Left ventricle myocardium inferior (tissue), 1 donor: Measurements from ENCODE around the gene MMP17. TPM values are rescaled to one million over a fixed set of nuclear protein-coding genes. Genes with fewer than 3 reads are reported as not detected.

Source experiments
- DNase-seq: peaks from one replicate; pipeline ENCODE4 v3.0.0-alpha.2; 2020
- H3K27ac ChIP-seq: fragments of 200-600 bp; replicated peaks from 2 replicates; pipeline ENCODE4 v1.8.0; 2021
- H3K27me3 ChIP-seq: fragments of 200-600 bp; 2 replicates; pipeline ENCODE4 v1.8.0; 2021; ENCODE audit warnings: low read depth
- H3K36me3 ChIP-seq: fragments of 200-600 bp; 2 replicates; pipeline ENCODE4 v1.8.0; 2021
- H3K4me1 ChIP-seq: fragments of 200-600 bp; 2 replicates; pipeline ENCODE4 v1.8.0; 2021
- H3K4me3 ChIP-seq: fragments of 200-600 bp; 2 replicates; pipeline ENCODE4 v1.8.0; 2021; ENCODE audit warnings: mild to moderate bottlenecking, moderate library complexity
- H3K9me3 ChIP-seq: fragments of 200-600 bp; replicated peaks from 2 replicates; pipeline ENCODE4 v1.8.0; 2021
- CTCF ChIP-seq: fragments of 200-600 bp; IDR thresholded peaks from 2 replicates; pipeline ENCODE4 v1.8.0; 2021; ENCODE audit warnings: antibody characterized with exemption, mild to moderate bottlenecking, borderline replicate concordance
- intact Hi-C: fragments of 100-400 bp; cut with micrococcal nuclease; formaldehyde crosslinking; loops from one replicate; pipeline ENCODE4 v1.11.0; 2022
- total RNA-seq: library from RNA; stranded (reverse); fragmentation: NEBNext Ultra II Directional; extraction: Animal tissue kit (Norgen Biotek cat#: 25700); gene quantifications from one replicate; pipeline ENCODE4 v1.2.1, GENCODE V29; 2021
- donor health status: DM: no; HTN: yes; CAD: no; lungs with severe emphysema.

The MMP17 gene
- total RNA-seq, 1 donor from 2014 or later = 0.77 TPM

GRCh38 chr12:131897875-131898274, 69.7 kb downstream of the MMP17 start:
- no peak for DNase-seq
- peaks cover 19% of the 10 kb centered on the region for H3K36me3 ChIP-seq
- TF ChIP-seq CTCF = no peak
- H3K4me3 ChIP-seq = no peak overlapping the region
- intact Hi-C loops = no loop called here
- H3K27me3 ChIP-seq = no peaks in the 10 kb centered on the region
- peak overlapping the region; percentile 99 for H3K27ac ChIP-seq
- H3K9me3 ChIP-seq = no peaks in the 10 kb centered on the region
- peaks cover 77% of the 10 kb centered on the region for H3K4me1 ChIP-seq

- Histone ChIP-seq H3K27me3 (no peaks in the 10 kb centered on the region), H3K27ac (peak overlapping the region; percentile 80), H3K36me3 (peaks cover 19% of the 10 kb centered on the region), H3K9me3 (no peaks in the 10 kb centered on the region), H3K4me3 (no peak overlapping the region), H3K4me1 (peaks cover 94% of the 10 kb centered on the region)
- TF ChIP-seq CTCF = no peak
- intact Hi-C loops = no loop called here
- DNase-seq = no peak
Observed at GRCh38 chr12:131900397-131900796, 72.2 kb downstream of the MMP17 start.

Other genes starting within 250 kb of the MMP17 start
- 21.9 TPM for gene SFSWAP, start 117.3 kb upstream of the MMP17 start, total RNA-seq
- gene ULK1, start 66.2 kb downstream of the MMP17 start, total RNA-seq = 57.4 TPM
- gene PUS1, start 100.9 kb downstream of the MMP17 start, total RNA-seq = 7.7 TPM
- gene EP400, start 121.5 kb downstream of the MMP17 start, total RNA-seq = 15.3 TPM